SKM-1 (cell line): ENCODE data around the gene CACNB1.

Experiments used
- DNase-seq: peaks from one replicate; lab custom pipeline; 2025; ENCODE audit not compliant: unreplicated experiment; lab: John Stamatoyannopoulos, UW

CACNB1 gene

DNA sequence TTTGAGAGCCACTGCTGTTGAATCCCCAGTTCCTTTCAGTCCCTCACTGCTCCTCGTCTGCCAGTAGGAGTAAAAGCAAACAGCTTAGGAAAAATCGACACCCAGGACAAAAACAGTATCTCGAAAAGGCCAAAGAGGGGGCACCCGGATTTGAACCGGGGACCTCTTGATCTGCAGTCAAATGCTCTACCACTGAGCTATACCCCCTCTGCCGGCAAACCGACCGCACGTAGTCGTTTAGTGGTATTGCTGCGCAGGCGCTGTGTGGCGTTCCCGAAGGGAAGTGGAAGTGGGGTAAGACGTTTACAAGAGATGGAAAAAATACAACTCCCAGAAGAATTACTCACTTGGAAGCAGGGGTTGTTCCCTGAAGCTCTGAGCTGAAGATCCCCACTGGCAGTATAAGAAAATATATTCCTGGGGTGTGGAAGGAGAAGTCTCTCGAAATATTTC lies 43.8 kb downstream of the CACNB1 start:
- DNase-seq, result peak; percentile 67

DNA sequence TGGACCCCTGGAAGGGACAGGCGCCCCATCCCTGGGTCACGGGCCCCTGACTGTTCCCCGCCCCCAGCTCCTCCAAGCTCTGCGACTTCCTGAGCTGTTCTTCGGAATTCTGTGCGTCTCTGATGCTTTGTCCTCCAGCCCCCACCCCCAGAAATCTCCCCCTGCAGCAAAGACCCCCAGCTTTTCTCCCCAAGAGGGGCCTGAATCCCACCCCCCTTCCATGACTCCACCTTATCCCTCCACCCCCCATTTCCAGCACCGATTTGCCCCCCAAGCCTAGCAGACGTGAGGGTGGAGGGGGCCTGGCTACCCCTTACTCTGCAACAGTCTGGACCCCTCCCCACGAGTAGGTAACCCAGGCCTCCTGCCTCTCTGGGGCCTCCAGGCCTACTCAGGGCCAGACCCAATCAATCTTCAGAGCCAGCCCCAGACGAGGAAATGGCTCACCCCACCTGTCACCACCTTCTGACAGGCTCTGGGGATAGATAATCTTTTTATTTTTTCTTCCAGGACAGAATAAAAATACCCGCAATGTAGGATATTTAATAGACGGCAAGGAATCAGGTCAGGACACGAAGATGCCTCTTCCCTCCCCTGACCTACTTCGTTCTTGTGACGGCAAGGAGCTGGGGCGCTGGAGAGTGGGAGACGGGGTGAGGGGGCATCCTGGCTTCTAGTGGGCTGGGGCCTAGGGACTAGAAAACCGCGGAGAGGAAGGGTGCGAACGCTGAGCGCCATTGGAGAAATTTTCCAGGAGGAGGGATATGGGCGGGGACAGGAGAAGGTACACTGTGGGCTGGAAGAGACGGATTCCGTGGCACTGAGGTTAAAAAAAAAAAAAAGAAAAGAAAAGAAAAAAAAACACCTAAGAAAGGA lies 45.3 kb downstream of the CACNB1 start:
- no peak for DNase-seq

GRCh38 chr17:39151150-39151942 lies 46.1 kb downstream of the CACNB1 start, which contains the start of gene PLXDC1:
PLXDC1 (minus strand) TSS chr17:39151637; CDS start chr17:39151437, 200 bp downstream.
- DNase-seq, result no peak

DNA sequence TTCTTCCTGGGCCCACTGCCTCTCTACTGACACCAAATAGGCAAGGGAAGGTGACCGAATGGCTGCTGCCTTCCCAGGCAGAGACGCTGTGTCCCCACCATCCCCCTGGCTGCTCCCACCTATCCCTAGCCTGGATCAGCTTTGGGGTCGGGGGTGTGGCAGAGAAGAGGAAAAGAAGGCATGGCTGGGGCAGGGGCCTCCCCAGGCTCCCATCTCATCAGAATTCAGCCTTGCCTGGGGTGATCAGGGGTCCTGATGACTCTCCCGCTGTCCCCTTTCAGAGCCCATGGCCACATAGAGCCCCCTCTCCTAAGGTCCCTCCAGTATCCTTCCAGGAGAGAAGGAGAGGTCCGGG lies 46.7 kb downstream of the CACNB1 start:
- no peak for DNase-seq

DNA sequence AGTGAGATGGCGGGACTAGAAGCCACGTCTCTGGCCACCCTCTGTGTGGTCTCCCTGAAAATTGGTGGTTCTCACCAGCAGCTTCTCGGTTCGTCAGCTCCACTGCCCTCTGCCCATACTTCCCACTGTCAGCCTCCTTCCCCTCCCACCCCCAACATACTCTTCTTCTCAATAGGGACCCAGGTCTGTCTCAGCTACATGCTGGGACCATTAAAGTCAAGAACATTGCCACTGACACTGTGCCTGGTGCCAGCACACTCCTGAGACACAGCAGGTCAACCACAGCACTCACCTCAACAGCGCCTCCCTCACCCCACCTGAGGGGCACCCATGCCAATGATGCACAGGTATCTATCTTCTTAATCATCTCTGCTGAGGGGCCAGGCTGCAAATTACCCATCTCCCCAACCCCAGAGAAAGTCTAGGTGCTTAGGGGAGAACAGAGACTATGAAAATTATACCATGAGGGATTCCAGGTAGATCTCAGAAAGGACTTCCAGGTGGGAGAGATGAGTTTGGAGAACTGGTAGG lies 47.3 kb downstream of the CACNB1 start:
- no peak for DNase-seq

- DNase-seq, result no peak
Measured at GRCh38 chr17:39147221-39148185, 50.0 kb downstream of the CACNB1 start.

GRCh38 chr17:39146273-39146672 lies 51.2 kb downstream of the CACNB1 start:
- no peak for DNase-seq

GRCh38 chr17:39145143-39145542 lies 52.3 kb downstream of the CACNB1 start:
- no peak for DNase-seq

DNA sequence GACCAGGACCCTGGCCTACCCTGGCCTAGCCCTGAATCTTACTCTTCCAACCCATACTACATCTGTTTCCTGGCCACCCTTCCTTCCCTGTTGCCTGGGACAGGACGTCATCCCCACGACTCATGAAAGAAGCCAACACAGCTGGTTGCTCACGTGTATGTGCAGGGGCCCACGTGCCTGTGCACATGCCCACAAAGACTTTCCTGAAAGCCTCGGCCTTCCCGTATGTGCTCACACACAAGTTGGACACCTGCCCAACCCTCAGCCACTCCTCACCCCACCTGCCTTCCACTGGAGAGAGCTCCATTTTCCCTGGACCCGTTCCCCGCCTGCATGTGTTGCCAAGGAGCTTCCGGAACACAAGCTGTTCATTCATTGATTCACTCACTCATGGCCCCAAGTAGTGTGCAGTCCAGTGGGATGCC lies 53.0 kb downstream of the CACNB1 start:
- DNase-seq, result no peak

GRCh38 chr17:39143552-39144093 lies 53.8 kb downstream of the CACNB1 start:
- DNase-seq, result no peak

DNA sequence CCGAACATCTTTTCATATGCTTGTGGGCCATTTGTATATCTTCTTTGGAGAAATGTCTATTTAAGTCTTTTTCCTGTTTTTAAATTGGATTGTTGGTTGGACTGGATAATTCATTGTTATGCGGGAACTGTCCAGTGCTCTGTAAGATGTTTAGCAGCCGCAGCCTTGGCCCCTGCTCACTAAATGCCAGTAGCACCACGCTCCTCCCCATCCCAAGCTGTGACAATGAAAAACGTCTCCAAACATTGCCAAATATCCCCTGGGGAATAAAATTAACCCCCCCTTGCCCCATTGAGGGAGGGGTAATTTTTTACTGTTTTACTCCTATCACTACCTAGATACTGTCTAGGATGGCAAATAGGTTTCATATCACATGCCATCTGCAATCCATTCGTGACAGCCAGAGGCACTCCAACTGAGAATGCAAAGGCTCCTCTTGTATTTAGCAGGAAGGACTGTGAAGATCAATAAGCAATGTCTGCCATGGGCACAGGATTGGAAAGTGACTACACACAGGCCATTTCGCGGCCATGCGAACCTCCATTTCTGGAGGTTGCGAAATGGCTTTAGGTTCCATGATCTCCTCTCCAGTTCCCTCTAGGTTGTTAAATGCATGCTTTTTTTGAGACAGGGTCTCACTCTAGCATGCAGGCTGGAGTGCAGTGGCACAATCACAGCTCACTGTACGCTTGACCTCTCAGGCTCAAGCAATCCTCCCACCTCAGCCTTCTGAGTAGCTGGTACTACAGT lies 55.4 kb downstream of the CACNB1 start:
- DNase-seq, result no peak

- no peak for DNase-seq
Measured at GRCh38 chr17:39141294-39141693, 56.2 kb downstream of the CACNB1 start.

- DNase-seq, result no peak
Measured at GRCh38 chr17:39139561-39139960, 57.9 kb downstream of the CACNB1 start.

DNA sequence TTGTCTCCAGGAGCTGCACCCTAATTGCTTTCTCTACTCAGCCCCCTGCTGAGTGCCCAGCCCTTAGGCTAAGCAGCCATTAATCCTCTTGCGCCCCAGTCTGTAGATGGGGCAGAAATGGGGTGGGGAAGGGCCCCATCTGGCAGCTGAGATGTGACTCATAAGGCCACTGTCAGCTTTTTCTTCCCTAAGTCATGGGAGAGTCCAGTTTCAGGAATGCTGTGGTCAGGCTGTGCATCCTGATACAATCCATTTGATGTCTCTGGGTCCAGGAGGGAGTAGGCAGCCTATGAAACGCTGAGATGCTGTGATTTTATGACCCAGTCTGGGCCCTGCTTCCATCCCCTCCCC lies 58.3 kb downstream of the CACNB1 start:
- DNase-seq, result no peak

DNA sequence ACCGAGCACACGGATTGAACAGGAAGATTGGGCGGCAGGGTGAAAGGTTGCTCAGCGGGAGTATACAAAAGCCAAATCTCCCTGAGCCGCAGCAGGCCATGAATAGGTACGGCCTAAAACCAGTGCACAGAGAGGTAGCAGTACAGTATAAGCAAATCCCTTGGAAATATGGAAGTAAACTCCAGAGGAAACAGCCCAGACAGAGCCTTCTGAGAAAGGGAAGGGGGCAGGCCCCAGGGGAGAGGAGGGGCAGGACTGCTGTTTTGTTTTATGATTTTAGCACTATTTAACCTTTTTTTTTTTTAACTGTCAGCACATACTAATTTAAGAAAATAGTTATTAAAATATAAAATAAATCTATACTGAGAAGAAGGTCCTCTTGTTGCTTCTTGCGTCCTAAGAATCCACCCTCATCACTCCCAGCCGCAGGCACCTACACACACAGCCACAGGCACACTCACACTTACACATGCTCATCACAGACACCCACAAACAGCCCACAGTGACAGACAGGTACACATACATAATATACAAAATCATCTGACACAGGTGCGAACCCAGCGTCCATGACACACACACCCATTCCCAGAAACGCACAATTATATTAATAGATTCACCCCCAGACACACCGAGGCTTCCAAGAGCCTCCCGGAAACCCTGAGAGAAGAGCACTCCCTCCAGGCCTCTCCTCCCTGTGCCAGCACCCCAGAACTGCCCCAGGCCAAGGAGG lies 58.9 kb downstream of the CACNB1 start:
- DNase-seq, result no peak

GRCh38 chr17:39134878-39135277 lies 62.6 kb downstream of the CACNB1 start:
- DNase-seq, result no peak

DNA sequence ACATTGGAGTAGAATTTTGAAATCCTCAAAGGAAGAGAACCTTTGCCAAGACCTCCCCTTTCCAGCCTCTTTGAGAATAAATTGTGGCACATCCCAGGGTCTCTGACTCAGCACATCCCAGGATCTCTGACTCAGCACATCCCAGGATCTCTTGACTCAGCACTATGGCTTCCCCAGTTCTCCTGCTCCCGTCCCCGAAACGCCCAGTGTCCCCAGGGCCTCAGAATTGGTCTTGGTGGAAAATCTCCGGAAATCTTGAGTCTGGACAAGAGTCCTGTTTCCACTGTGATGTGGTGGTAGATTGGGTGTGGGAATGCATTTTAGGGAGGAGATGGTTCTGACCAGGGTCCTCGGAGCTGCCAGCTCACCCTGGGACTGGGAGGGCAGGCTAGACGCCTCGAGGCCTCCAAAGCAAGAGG lies 65.3 kb downstream of the CACNB1 start:
- no peak for DNase-seq

GRCh38 chr17:39131616-39132015 lies 65.9 kb downstream of the CACNB1 start:
- DNase-seq, result no peak

GRCh38 chr17:39130205-39130604 lies 67.3 kb downstream of the CACNB1 start:
- DNase-seq, result no peak
